ENCODE measurements around the gene REPIN1. TPM values are rescaled to one million over a fixed set of nuclear protein-coding genes. Genes with fewer than 3 reads are reported as not detected.
"Not testable (repeated sequence)": the region's sequence is repeated elsewhere in the genome, so short reads cannot be mapped to it uniquely, and the experiment has no call there.

REPIN1 gene
- total RNA-seq, 1 donor from 2014 or later, result 44.9 TPM

DNA sequence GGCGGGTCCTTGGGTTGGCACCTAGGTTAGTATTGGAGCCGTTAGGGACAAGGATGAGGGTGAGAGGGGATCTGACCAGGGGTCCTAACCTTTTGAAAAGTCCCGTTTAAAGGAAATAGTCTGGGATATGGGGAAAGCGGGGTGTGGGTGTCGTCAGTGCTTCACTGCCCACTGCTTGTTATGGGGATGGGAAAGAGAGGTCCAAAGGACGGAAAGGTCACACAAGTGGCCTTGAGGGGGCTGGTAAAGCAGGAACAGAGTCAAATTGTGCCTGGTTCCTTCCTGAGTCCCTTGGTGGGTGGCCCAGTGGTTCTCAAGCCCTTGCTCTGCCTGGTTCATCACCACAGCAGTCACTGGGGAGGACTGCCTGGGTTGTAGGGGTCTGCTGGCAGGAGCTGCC is 7.9 kb downstream of the REPIN1 start:
- ATAC-seq, result no peak

DNA sequence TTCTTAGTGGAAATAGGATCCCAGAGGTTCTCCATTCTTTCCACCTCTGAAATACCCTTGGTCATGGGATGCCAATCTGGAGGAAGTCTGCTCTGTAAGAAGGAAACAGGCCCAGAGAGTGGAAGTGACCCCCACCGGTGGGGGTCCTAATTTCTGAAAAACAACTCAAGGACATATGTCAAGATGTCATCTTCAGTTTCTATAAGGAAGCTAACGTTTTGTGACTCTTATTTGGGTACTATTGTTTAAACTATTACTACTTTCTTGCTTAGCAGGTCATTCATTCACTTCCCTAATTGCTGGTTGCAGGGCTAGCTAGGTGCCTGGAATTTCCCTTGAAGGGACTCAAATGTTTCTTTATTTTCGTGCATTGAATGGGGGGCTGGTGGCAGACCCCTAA is 8.6 kb downstream of the REPIN1 start:
- ATAC-seq, result no peak

DNA sequence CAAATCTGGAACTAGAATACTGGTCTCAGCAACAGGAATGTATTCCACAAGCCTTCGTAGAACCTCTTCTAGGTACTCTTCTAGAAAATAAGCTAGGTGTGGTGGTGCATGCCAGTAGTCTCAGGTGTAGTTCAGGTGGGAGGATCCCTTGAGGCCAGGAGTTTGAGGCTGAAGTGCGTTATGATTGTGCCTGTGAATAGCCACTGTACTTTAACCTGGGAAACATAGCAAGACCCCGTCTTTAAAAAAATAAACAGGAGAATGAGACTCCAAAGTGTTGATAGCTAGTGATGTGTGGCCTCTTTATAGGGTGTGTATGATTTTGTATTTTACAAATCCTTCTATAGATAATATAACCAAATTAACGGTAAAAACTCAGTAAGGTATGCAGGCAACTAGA is 9.0 kb downstream of the REPIN1 start:
- ATAC-seq, result no peak

DNA sequence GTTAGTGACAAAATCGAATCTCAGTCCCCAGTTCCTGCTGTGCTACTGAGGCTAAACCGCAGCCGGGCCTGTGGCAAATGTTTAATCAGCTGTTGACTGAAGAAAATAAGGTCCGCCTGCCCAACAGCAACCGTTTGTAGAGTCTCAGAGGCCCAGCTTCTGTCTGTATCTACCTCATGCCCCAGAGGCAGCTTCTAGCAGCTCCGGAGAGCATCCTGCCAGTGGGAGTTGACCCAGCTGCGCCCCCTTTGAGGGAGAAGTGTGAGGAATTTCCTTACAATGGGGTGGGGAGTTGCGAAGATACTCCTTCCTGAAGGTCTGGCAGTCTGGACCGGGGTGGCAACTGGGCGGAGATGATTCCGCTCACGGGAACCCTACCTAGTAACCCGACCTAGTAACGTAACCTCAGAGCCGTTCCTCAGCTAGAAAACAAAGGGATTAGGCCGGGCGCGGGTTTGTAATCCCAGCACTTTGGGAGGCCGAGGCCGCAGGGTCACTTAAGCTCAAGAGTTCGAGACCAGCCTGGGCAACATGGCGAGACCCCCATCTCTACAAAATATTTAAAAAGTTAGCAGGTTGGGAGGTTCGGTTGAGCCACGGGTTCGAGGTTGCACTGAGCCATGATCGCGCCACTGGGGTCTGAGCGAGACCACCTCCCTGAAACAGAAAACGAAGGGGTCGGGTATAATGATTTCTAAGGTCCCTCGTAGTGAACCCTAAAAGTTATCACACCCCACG is 9.7 kb downstream of the REPIN1 start:
- ATAC-seq, result peak; percentile 18

DNA sequence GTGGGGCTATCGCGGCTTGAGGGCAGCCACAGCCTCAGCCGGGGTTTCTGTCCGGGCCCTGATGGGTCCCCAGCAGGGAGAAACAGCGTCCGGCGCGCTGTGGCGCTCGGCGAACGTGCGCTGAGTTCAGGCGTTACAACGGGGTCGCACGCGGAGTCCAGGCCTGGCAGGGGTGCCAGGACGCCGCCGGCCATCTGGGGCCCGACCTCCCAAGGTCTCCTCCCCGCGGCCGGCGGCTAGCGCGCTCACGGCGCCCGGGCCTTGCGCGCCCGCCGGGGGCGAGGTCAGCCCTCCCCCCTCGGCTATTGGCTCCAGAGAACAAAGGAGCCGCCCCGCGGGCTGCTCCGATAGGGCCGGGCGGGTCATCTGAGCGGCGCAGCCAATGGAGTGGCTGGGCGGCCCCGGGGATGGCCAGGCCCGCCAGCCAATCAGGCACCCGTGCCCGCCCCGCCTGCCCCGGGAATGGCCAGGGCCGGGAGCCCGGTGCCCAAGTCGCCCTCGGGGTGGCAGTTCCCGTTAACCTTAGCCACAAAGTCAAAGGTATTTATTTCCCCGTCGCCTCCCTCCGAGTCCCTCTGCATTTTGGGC is 10.3 kb downstream of the REPIN1 start, which contains the start of gene ZNF775:
ZNF775 (plus strand) TSS at position 478 of the 588 bp plus-strand sequence. CDS start 9,141 bp downstream, outside the sequence.
- ATAC-seq, result peak; percentile 99

DNA sequence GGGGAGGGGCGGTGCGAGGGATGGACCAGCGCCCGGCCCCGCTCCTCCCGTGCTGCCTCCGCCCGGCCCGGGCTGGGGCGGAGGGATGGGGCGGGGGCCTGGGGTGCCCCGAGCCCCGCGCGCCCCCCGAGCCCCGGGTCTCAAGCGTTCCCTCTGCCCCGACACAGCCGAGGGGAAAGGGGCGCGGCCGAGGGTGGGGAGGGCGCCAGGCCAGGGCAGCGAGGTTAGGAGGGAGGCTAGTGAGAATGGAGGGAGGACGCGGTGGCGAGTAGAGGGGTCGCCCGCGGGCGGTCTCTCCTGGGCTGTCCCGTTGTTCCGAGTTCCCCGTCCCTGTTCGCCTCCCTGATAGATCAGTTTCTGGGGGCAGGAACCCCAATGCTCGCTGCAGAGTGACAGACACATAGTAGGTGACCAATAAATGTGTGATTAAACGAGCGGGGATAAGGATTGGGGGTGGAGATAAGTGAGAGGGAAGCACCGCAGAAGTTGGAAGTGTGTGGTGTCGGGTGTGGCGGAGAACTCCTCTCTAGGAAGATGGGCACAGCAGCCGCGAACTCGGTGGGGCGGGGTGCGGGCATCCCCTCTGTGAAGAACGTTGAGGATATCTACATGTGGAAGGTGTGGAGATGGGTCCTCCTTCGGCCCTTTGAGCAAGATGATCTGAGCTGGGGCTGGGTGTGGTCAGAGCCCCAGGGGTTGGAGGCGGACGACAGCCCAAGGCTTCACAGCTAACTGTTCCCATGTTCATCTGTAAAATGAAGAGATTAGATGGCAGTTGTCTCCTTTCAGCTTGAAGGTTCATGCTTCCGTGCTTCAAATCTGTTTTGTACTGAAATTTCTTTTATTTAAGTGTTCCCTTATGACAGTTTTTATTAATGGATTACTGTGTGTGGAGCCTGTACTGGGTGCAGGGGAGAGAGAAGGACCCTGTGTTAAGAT is 11.1 kb downstream of the REPIN1 start:
- peak; percentile 1 for ATAC-seq

DNA sequence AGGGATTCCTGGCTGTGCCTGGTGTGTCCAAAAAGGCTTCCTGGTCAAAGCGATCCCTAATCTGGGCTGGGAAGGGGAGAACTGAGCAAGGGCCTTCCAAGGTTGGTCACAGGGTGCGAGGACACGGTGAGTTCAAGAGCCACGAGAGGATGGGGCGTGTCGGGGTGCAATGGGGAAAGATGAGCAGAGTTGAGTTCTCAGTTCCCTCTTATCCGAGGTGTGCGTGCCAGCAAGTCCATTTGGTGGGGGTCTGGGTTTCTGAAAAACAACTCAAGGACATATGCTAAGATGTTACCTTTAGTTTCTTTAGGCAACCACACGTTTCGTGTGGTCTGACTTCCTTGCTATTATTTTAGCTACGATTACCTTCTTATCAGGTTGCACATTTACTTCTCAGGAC is 11.8 kb downstream of the REPIN1 start:
- no peak for ATAC-seq

DNA sequence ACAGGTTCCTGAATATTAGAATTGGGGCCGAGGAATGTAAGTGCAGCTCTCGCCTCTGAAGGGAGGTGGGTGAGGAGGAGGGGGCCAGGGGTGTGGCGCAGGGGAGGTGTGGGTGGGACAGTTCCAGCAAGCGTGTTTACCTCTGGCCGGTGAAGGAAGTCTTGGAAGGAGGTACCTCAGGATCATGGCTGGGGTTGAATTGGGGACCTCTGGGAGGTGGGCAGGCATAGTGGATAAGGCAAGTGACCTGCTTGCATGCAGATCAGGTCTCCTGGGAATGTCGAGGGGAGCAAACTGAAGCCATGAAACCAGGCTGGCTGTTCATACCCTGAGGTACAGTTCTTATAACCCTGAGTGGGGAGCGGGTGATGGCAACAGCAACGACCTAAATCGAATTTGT is 12.5 kb downstream of the REPIN1 start:
- ATAC-seq, result no peak

DNA sequence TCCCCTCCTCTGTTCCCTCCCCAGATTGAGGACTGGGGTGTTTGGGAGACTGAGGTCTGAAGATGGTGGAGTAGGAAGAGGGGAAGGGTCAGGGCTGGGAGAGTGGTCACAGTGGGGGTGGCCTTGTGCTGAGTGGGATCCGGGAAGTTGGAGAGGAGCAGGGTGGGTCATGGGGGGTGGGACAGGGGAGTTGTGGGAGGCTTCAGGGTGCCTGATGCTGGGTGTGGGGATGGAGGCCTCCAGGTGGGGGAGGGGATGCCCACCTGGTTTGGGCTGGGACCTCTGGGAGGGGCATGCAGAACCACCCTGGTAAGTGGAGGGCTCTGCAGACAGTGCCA is 13.1 kb downstream of the REPIN1 start:
- no peak for ATAC-seq

DNA sequence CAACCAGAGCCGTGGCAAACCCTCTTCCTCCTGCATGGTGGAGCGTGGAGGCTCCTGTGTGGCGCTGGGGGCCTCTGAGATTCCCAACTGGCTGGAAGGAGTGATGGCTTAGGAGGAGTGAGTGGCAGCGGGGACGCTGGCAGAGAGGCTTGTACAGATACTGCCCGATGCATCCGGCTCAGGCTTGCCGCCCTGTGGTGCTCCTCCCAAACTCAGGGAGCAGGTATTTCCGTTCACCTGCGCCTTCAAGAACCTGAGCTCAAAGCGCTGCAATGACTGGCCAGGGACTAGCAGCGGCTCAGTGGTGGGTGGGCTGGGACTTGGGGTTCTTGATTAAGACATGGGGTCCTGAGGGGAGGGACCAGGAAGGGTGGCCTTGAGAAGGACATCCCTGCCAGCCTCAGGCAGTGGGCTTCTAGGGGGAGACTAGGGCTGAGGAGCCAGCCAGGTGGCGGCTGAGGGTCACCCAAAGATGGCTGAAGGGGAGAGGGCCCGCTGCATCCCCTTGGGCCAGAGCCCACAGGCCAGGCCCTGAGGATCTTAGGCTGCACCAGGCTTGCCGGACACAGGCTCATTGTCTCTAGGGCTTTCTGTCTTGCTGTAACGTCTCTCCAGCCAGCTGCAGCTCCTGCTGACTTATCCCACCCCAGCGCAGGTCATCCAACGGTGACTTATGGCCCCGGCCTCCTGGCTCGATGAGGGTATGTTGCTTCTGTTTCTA is 13.7 kb downstream of the REPIN1 start:
- no peak for ATAC-seq

DNA sequence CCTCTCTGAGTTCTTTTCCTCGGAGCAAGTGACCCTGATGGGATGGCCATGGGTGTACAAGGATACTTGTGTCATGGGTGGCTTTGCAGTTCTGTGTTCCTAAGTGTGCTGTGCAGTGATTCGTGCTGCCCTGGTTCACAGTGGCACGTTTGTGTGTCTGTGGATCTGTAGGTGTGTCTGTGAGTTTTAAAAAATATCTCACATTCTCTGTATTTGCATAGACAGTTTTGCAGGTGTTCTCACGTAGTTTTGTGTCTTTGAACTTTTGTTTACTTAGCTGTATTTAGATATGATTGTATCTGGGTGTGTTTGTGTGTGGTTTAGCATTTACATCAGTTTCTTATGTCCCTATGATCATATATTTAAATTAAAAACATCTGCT is 14.2 kb downstream of the REPIN1 start:
- ATAC-seq, result no peak

DNA sequence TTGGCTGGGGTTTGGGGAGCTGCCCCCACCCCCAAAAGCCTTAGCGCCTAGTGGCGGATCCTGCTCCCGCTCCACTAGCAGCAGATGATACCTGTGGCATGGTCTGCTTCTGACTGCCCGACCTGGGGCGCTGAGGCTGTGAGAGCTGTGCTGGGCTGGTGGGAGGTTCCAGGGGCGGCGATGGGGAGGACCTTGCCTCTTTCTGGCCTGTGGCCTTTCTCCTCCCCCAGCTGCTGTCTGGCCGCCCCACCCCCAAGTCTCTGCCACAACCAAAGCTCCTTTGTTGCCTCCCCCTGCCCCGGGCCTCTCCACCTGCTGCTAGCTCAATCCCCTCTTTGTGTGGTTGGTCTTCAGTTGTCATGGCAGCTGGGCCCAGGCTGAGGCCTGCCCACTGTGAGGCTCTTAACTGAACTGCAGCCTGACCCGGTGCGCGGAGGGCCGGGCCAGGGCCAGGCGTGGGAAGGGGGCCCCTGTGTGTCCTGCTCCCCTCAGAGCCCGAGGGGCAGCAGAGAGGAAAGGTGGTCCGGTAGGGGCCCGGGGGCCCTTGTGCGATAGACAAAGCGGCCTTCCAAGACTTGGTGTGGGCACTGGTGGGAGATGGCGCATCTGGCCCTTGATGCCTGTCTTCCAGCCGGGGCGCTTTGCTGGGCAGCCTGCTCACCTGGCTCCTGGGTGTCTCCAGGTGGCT is 15.2 kb downstream of the REPIN1 start:
- no peak for ATAC-seq

DNA sequence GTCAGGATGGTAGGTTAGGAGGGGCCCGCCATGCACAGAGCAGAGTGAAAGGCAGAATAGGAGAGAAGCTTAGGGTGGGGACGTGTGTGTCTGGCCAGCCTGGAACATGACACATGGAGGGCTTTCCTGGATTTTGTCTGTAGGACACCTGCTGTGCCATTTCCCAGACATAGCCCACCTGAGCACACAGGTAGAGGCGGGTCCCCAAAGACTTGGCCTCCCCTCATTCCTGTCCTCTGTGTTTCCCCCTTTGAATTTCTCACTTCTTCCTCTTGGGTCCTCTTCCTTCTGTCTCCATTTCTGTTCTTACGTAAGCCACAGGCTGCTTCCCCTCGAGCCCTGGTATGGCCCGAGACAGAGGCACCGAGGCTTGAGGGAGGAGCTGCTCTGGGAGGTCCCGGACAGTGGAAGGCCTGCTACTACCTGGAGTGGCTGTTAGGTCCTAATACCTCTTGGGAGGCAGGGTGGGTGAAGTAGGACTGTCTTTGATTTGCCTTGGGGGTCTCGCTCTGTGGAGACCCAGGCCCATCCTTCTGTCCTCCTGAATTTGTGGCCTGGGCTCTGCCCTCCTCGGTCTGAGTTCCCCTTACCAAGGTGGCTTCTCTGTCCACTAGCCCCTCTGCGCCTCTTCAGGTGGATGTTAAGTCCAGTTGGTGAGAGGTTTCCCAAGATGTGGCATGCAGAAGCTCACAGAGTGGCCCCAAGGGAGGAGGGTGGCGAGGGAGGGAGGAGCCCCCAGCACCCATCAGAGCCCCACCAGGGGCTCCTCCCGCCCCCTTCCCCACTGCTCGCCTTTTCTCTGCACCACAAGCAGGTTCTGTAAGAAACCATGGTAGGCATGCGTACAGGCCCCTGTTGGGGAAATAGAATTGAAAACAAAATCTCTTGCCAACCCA is 16.0 kb downstream of the REPIN1 start:
- no peak for ATAC-seq

DNA sequence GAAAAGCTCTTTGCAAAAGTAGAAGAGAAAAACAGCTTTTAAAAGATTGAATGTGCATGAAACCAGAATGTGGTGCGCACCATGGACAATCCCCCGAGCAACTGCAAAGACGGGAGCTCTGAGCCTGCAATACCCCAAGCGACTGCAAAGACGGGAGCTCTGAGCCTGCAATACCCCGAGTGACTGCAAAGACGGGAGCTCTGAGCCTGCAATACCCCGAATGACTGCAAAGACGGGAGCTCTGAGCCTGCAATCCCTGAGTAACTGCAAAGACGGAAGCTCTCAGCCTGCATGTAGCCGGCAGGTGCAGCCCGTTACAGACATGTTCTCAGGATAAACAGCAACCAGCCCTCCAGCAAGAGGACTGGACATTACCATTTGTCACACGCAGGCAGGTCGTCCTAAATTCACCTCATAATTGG is 16.7 kb downstream of the REPIN1 start:
- no peak for ATAC-seq

DNA sequence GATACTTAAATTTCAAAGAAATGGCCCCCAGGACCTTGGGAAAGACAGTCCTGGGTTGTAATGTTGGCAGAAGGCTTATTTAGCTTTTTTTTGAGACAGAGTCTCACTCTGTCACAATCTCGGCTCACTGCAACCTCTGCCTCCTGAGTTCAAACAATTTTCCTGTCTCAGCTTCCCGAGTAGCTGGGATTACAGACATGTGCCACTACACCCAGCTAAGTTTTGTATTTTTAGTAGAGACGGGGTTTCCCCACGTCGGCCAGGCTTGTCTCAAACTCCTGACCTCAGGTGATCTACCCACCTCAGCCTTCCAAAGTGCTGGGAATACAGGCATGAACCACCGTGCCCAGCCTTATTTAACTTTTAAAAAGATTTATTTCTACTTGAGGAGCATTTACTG is 17.3 kb downstream of the REPIN1 start:
- ATAC-seq, result not testable (repeated sequence)

DNA sequence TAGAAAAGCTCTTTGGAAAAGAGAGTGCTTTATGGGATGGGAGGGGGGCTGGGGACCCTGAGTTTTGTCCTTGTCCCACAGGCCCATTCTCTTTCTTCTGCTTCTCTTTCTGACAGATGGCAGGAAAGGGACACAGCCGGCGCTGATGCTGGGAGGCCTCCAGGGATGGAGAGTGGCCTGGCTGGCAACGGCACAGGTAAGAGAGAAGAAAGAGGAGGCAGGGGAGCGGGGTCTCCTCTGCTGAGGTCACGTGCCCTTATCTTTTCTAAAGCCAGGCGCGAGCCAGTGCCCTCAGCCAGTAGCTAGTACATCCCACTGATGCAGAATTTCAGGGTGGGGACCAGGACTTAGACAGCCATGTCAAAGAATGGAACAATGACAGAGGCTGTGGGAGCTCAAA is 19.7 kb downstream of the REPIN1 start:
- ATAC-seq, result no peak

DNA sequence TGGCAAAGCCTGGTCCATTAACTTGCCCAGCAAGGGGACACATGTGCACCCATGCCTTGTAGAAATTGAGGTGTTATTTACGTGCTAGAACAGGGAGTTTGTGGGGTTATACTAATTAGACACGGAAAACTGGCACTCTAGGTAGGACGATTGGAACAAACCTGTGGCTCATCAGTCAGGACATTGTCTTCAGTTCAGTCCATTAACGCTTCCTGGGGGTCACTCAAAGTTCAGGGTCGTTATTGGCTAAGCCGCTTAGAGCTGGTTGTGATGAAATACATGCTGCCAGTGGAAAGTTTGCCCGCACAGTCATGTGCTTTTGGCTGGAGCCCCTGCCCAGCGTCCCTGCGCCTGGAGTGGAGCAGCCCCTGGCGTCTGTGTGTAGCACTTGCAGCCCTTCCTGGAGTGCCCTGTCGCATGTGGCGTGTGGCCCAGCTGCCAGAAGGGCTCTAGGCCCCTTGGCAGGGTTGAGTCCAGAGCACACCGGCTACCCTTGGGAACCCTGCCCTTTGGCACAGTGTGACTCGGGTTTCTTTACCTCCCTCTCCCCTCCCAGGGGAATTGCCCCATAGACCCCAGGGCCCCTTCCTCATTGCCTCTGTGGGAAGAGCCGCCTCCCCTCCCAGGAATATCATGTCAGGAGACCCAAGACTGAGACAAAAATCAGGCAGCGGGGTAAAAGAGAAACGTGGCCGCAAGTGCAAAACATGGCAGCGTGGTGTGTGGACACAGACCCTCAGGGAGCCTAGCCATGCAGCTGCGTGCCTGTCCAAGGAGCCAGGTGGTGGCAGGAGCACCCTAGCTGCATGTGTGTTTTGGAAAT is 20.3 kb downstream of the REPIN1 start:
- ATAC-seq, result peak; percentile 73

DNA sequence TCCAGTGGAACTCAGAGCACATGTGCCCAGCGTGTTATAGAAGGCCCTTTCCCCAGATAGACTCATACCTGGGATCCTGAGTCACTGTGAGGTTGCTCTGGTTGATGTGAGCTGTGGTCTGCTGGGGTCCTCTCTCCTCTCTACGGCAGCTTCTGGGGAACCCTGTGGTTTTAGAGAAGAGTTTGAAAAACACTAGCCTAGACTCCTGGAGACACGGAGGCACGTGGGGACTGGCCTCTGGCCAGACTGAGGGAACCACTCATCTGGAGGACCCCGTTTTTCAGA is 20.9 kb downstream of the REPIN1 start:
- ATAC-seq, result no peak

DNA sequence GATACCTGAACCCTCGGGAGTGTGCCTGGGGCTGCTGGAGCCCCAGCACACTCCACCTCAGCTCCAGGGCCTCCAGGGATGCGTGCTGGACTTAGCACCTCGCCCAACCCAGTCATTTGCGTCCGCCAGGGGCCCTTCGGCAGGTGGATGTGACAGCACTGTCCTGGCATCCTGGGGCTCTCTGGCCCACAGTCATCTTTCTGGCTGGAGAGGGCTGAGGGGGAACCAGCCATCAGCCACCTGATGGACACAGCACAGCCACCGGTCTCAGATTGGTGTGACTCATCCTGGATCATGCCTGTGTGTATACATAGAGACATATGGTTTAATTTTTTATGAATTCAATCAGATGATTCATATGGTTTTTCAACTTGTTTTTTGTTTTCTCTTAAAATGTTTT is 21.6 kb downstream of the REPIN1 start:
- peak; percentile 25 for ATAC-seq

DNA sequence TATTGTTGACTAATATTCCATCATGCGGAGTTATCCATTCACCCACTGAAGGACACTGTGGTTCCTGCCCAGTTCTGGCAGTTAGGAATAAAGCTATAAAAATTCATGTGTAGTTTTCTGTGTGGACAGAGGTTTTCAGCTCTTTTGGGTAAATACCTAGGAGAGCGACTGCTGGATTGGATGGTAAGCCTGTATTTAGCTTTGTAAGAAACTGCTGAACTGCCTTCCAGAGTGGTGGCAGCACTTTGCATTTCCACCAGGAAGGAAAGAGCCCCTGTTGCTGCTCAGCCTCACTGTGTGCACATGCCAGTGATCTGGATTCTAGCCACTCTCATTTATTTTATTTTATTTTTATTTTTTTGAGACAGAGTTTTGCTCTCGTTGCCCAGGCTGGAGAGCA is 24.7 kb downstream of the REPIN1 start:
- ATAC-seq, result no peak

Data from esophagus mucosa (tissue), 1 donor.